OCI-LY1 (cell line): Measurements from ENCODE around the gene HPX.

Source experiments
- CTCF ChIP-seq: fragments of 200-600 bp; sonication (generic), shearing (Covaris generic); IDR thresholded peaks from 2 replicates; pipeline ENCODE4 v1.5.1; 2017; ENCODE audit warnings: mild to moderate bottlenecking, antibody characterized with exemption, low read length, moderate library complexity, mixed read lengths
- EZH2 ChIP-seq: fragments of 200-600 bp; sonication (generic), shearing (Covaris generic); IDR thresholded peaks from 2 replicates; pipeline ENCODE4 v1.8.0; 2017; ENCODE audit warnings: borderline replicate concordance, mixed run types, mild to moderate bottlenecking, antibody characterized with exemption, low read length, moderate library complexity, mixed read lengths

- TF ChIP-seq CTCF (peak; percentile 60), EZH2 (no peak)
Measured at GRCh38 chr11:6438979-6439571, 1.7 kb downstream of the HPX start.
